HEK293T (cell line): ENCODE data around the gene DOC2A.

ENCODE experiments used
- CTCF ChIA-PET: fragments of 350-600 bp; formaldehyde crosslinking; extraction: SDS; loops from one replicate; lab custom pipeline; 2021; ENCODE audit warnings: antibody characterized with exemption, inconsistent platforms; lab: Yijun Ruan, JAX
- POLR2A ChIA-PET: fragments of 350-600 bp; formaldehyde crosslinking; extraction: SDS; loops from one replicate; lab custom pipeline; 2020; ENCODE audit warnings: antibody characterized with exemption, inconsistent platforms; lab: Yijun Ruan, JAX
- DNase-seq: peaks from one replicate; pipeline ENCODE4 v3.0.0; 2012; ENCODE audit warnings: mixed read lengths; ENCODE audit errors: extremely low spot score
- ARNT ChIP-seq: fragments of 450-650 bp; IDR thresholded peaks from 2 replicates; pipeline ENCODE4 v1.6.1; 2017; ENCODE audit warnings: mild to moderate bottlenecking
- BHLHE40 ChIP-seq: fragments of 450-650 bp; IDR thresholded peaks from 2 replicates; pipeline ENCODE4 v1.6.1; 2016; ENCODE audit warnings: mild to moderate bottlenecking, moderate library complexity, borderline replicate concordance
- CTBP1 ChIP-seq: fragments of 450-650 bp; IDR thresholded peaks from 2 replicates; pipeline ENCODE4 v1.6.1; 2016; ENCODE audit warnings: borderline replicate concordance
- ELF4 ChIP-seq: fragments of 450-650 bp; IDR thresholded peaks from 2 replicates; pipeline ENCODE4 v1.6.1; 2017; ENCODE audit warnings: antibody characterized with exemption
- FOXA1 ChIP-seq: fragments of 450-650 bp; IDR thresholded peaks from 2 replicates; pipeline ENCODE4 v1.6.1; 2016; ENCODE audit warnings: mild to moderate bottlenecking
- FOXK2 ChIP-seq: fragments of 450-650 bp; IDR thresholded peaks from 2 replicates; pipeline ENCODE4 v1.6.1; 2016; ENCODE audit warnings: mild to moderate bottlenecking
- FOXM1 ChIP-seq: fragments of 450-650 bp; IDR thresholded peaks from 2 replicates; pipeline ENCODE4 v1.6.1; 2017; ENCODE audit warnings: mild to moderate bottlenecking, borderline replicate concordance
- HDGF ChIP-seq: fragments of 450-650 bp; IDR thresholded peaks from 2 replicates; pipeline ENCODE4 v1.6.1; 2017; ENCODE audit warnings: antibody characterized with exemption, borderline replicate concordance
- L3MBTL2 ChIP-seq: fragments of 450-650 bp; conservative IDR thresholded peaks from 2 replicates; pipeline ENCODE4 v1.6.1; 2016; ENCODE audit warnings: mild to moderate bottlenecking
- LEF1 ChIP-seq: fragments of 450-650 bp; IDR thresholded peaks from 2 replicates; pipeline ENCODE4 v1.6.1; 2017; ENCODE audit warnings: mild to moderate bottlenecking, borderline replicate concordance
- NFRKB ChIP-seq: fragments of 450-650 bp; IDR thresholded peaks from 2 replicates; pipeline ENCODE4 v1.6.1; 2016; ENCODE audit warnings: mild to moderate bottlenecking, moderate library complexity
- PKNOX1 ChIP-seq: fragments of 450-650 bp; IDR thresholded peaks from 2 replicates; pipeline ENCODE4 v1.6.1; 2016
- SP1 ChIP-seq: fragments of 450-650 bp; IDR thresholded peaks from 2 replicates; pipeline ENCODE4 v1.6.1; 2017
- SUZ12 ChIP-seq: fragments of 450-650 bp; IDR thresholded peaks from 2 replicates; pipeline ENCODE4 v1.6.1; 2016; ENCODE audit warnings: mild to moderate bottlenecking
- TARDBP ChIP-seq: fragments of 450-650 bp; IDR thresholded peaks from 2 replicates; pipeline ENCODE4 v1.6.1; 2016
- ZNF384 ChIP-seq: fragments of 450-650 bp; IDR thresholded peaks from 2 replicates; pipeline ENCODE4 v1.6.1; 2016

DOC2A gene

DNA sequence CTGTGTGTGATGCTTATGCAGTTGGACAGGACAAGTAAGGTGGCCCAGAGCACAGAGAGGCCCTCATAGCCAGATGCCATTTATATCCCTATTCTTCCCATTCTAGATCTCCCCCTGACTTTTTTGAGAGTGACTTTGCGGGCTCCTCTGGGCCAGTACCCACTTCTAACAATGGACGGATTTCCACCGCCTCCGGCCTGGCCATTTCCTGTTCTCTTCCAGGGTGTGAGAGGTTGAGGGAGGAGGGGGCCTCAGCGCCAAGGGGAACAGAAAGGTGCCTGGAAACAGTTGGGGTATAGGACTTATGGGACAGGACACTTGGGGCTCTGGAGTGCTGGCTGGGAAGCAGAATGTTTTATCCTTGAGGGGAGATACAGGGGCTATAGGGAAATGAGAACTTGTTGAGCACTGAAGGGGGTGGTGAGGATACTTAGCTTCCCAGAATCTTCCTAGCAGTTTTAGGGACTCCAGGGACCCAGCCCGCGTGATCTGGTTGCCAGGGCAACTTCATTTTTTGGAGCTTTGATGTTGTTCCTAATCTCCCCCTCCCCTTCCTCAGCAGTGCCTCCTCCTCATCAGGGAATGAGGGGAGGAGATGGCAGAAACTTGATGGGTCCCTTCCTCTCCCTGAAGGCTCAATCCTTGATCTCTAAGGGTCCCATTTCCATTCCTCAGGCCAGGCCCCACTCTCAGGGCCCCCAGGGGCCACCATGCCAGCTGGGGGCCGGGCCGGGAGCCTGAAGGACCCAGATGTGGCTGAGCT is 33.6 kb downstream of the DOC2A start:
- ChIA-PET CTCF (no interaction called here), POLR2A (interaction anchor here (1.0 to 10.5 kb wide), 6 partner anchors 9 to 161 kb away, joined by 3 to 102 read pairs (median 71); partner anchors contain the start of genes HIRIP3, INO80E, PAGR1 and TMEM219)
- TF ChIP-seq TARDBP (no peak), ELF4 (no peak)
- no peak for DNase-seq

DNA sequence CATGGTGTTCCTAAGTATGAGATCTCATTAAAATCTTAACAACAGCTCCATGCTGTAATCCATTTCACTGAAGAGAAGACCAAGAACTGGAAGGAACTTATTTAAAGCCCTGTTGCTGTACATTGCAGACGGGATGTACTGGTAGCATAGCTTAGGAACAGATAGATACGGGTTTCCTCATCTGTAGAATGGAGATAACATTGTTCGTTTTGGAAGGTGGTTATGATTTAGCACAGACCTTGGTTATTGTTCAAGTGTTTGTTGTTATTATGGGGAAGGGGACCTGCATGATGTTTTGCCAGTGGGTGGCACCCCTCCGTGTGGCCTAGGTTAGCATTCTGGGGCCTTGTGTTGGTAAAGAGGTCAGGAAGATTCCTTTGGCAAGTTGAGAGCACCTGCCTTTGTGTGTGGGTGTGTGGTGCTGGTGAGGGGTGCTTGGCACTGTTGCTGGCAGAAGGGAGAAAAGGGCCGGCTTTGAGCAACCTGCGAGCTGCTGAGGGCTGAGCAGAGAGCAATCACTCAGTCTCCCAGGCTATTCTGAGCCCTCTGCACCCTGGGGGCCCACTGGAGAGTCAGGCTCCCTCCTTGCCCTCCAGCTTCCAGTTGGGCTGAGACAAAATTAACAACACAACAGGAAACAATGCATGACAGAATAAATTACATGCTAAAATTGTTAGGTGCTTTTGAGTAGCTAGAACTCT is 34.9 kb downstream of the DOC2A start:
- ChIA-PET CTCF (interaction anchor here (0.6 to 1.9 kb wide), 2 partner anchors 16 to 69 kb away, joined by 3 to 5 read pairs; no protein-coding TSS in a partner anchor), POLR2A (interaction anchor here (0.7 to 8.8 kb wide), 9 partner anchors 10 to 76 kb away, joined by 3 to 102 read pairs (median 20); partner anchors contain the start of genes HIRIP3, KCTD13, SEZ6L2 and TMEM219)
- TF ChIP-seq ARNT (no peak), LEF1 (no peak), L3MBTL2 (no peak), TARDBP (no peak), BHLHE40 (no peak), ZNF384 (no peak), NFRKB (no peak), SUZ12 (no peak), SP1 (no peak), ELF4 (no peak), FOXA1 (no peak), HDGF (no peak), FOXK2 (no peak), PKNOX1 (no peak), CTBP1 (no peak), FOXM1 (no peak)
- DNase-seq = no peak

GRCh38 chr16:29975134-29975538 is 35.7 kb downstream of the DOC2A start:
- DNase-seq = no peak
- TF ChIP-seq ARNT (no peak), ELF4 (no peak), PKNOX1 (0 out of 2 replicates have a peak, but pooled peaks have one; percentile 21), FOXM1 (no peak)
- ChIA-PET CTCF (interaction anchor here (1.9 kb wide), 1 partner anchor 17 kb away, joined by 5 read pairs; no protein-coding TSS in a partner anchor), POLR2A (interaction anchor here (0.7 to 8.8 kb wide), 7 partner anchors 11 to 76 kb away, joined by 3 to 102 read pairs (median 60); partner anchors contain the start of genes HIRIP3, KCTD13, SEZ6L2 and TMEM219)

DNA sequence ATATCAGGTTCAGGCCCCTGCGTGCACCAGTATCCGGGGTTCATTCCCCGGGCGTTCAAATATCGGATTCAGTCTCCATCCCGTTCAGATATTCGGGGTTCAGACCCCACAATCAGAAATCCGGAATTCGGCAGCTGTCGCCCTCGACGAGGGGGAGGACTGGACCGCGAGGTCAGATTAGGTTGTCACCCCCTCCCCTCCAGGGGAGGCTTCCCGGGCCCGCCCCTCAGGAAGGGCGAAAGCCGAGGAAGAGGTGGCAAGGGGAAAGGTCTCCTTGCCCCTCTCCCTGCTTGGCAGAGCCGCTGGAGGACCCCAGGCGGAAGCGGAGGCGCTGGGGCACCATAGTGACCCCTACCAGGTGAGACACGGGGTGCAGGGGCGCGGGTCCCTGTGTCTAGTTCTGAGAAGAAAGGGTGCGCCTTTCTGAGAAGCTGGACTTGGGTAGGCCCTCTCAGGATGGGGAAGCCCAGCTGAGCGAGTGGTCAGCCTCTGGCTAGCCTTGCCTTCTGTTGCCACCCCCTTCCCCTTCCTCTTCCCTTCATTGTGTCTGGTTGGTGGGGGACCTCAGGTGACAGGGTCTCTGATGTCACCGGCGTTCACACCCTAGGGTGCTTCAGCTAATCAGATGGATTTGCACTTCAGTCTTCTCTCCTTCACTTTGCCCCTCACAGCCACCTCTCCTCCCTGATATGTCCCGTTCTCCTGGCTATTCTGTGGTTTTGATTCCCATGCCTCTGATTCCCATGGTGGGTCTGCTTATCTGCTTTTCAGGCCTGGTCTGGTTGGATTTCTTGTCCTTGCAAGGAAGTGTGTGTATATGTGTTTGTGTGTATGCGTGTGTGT is 36.3 kb downstream of the DOC2A start:
- no peak for TF ChIP-seq NFRKB
- no peak for TF ChIP-seq FOXM1
- no peak for TF ChIP-seq LEF1
- TF ChIP-seq CTBP1 = no peak
- no peak for TF ChIP-seq HDGF
- TF ChIP-seq BHLHE40 = no peak
- no peak for TF ChIP-seq FOXK2
- no peak for TF ChIP-seq SUZ12
- TF ChIP-seq ELF4 = no peak
- no peak for TF ChIP-seq PKNOX1
- TF ChIP-seq TARDBP = no peak
- no peak for TF ChIP-seq ARNT
- TF ChIP-seq L3MBTL2 = no peak; the same call in 1 of the 2 replicates
- no peak for TF ChIP-seq SP1
- no peak for TF ChIP-seq FOXA1
- no peak for TF ChIP-seq ZNF384
- no peak for DNase-seq
- CTCF ChIA-PET = interaction anchor here (0.9 to 1.9 kb wide), 3 partner anchors 17 to 47 kb away, joined by 3 to 7 read pairs (median 5); no protein-coding TSS in a partner anchor
- POLR2A ChIA-PET = interaction anchor here (1.4 to 8.8 kb wide), 8 partner anchors 12 to 163 kb away, joined by 4 to 102 read pairs (median 40); partner anchors contain the start of genes ASPHD1, HIRIP3, KCTD13 and SEZ6L2
